Nephron progenitor cell (in vitro differentiated cells): ENCODE results near the gene NFATC4.
A peak's percentile ranks its signal among the peaks of the same experiment; 100 is the strongest.

Experiments
- DNase-seq: peaks from one replicate; pipeline ENCODE4 v3.0.0; 2021
- H3K27ac Mint-ChIP-seq: 2 replicates; pipeline ENCODE4 v1.8.0; 2021; ENCODE audit warnings: mild to moderate bottlenecking, moderate library complexity, mixed read lengths
- H3K27me3 Mint-ChIP-seq: 2 replicates; pipeline ENCODE4 v1.8.0; 2021; ENCODE audit warnings: mild to moderate bottlenecking, low read depth, mixed read lengths; ENCODE audit not compliant: poor library complexity
- H3K36me3 Mint-ChIP-seq: 2 replicates; pipeline ENCODE4 v1.8.0; 2021; ENCODE audit warnings: low read depth, mixed read lengths
- H3K4me1 Mint-ChIP-seq: 2 replicates; pipeline ENCODE4 v1.8.0; 2021; ENCODE audit warnings: mixed read lengths
- H3K4me3 Mint-ChIP-seq: 2 replicates; pipeline ENCODE4 v1.8.0; 2021; ENCODE audit warnings: mild to moderate bottlenecking, moderate library complexity, mixed read lengths
- H3K9me3 Mint-ChIP-seq: 2 replicates; pipeline ENCODE4 v1.8.0; 2021; ENCODE audit warnings: mild to moderate bottlenecking, moderate library complexity, mixed read lengths
- CTCF ChIP-seq: fragments of 200-600 bp; sonication (generic); IDR thresholded peaks from 2 replicates; pipeline ENCODE4 v1.5.0; 2021; ENCODE audit warnings: antibody characterized with exemption

NFATC4 gene

DNA sequence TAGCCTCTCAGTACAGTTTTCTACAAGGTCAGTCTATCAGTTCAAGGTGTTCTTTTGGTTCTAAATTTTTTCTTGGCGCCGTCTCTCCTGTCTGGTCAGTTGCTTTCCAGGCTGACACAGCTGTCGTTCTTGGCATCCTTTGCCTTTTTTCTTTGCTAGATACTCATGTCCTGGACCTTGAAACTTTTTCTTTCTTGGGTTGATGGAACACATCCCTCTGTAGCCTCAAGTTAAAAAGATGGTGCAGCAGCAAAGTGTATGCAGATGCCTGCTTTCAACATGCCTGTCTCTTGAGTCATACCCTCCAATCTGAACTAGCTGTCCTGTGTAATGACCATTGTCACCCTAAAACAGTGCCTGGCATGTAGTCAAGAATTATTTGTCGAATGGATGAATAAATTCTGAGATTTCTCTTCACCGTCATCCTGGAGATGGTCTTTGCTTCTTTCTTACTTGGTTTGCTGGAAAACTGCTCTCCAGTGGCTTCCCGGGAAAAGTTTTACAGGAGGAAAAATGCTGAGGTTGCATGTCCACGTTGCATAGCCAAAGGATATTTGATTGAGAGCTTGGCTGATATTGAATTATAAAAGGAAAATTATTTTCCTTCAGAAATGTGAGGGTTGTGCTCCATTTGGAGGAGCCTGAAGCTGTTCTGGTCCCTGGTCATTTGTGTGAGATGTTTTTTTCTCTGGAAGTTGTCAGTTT is 35.5 kb downstream of the NFATC4 start:
- Mint-ChIP-seq H3K4me3 (peak overlapping the region; percentile 71), H3K27me3 (peaks cover 10% of the 10 kb centered on the region), H3K4me1 (peaks cover 63% of the 10 kb centered on the region), H3K36me3 (peaks cover 31% of the 10 kb centered on the region), H3K9me3 (no peaks in the 10 kb centered on the region), H3K27ac (no peak overlapping the region)
- TF ChIP-seq CTCF, result no peak
- DNase-seq, result no peak

- no peak for TF ChIP-seq CTCF
- no peak overlapping the region for H3K27ac Mint-ChIP-seq
- H3K9me3 Mint-ChIP-seq, result no peaks in the 10 kb centered on the region
- H3K36me3 Mint-ChIP-seq, result peaks cover 40% of the 10 kb centered on the region
- no peak overlapping the region for H3K4me3 Mint-ChIP-seq
- DNase-seq, result no peak
- H3K27me3 Mint-ChIP-seq, result peaks cover 6% of the 10 kb centered on the region
- H3K4me1 Mint-ChIP-seq, result peaks cover 57% of the 10 kb centered on the region
Observed at GRCh38 chr14:24404814-24405213, 36.8 kb downstream of the NFATC4 start.

GRCh38 chr14:24406416-24406815 is 38.4 kb downstream of the NFATC4 start:
- peaks cover 49% of the 10 kb centered on the region for H3K36me3 Mint-ChIP-seq
- H3K4me3 Mint-ChIP-seq, result no peak overlapping the region
- H3K4me1 Mint-ChIP-seq, result peaks cover 41% of the 10 kb centered on the region
- peaks cover 6% of the 10 kb centered on the region for H3K27me3 Mint-ChIP-seq
- no peaks in the 10 kb centered on the region for H3K9me3 Mint-ChIP-seq
- DNase-seq, result no peak
- H3K27ac Mint-ChIP-seq, result no peak overlapping the region
- no peak for TF ChIP-seq CTCF

- no peak for DNase-seq
- Mint-ChIP-seq H3K27ac (no peak overlapping the region), H3K9me3 (no peaks in the 10 kb centered on the region), H3K4me3 (no peak overlapping the region), H3K4me1 (peaks cover 28% of the 10 kb centered on the region), H3K27me3 (peaks cover 6% of the 10 kb centered on the region), H3K36me3 (peaks cover 62% of the 10 kb centered on the region)
- no peak for TF ChIP-seq CTCF
Observed at GRCh38 chr14:24407608-24408325, 39.8 kb downstream of the NFATC4 start.

DNA sequence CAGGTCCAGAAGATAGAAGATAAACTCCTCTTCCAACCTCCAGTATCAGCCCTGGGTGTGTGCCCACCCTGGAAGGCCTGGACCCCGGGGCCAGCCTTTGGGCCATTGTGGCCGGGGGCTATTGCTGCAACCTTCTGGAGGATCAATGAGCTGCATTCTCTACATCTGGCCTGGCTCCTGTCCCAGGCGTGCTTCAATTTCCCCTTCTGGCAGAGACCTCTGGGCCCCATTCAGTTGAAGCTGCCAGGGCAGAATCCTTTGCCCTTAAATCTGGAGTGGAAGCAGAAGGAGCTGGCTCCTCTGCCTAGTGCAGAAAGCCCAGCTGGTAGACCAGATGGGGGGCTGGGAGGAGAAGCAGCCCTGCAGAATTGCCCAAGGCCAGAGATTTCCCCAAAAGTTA is 40.8 kb downstream of the NFATC4 start:
- Mint-ChIP-seq H3K4me3 (no peak overlapping the region), H3K36me3 (peaks cover 60% of the 10 kb centered on the region), H3K9me3 (no peaks in the 10 kb centered on the region), H3K4me1 (peaks cover 18% of the 10 kb centered on the region), H3K27me3 (peaks cover 6% of the 10 kb centered on the region), H3K27ac (no peak overlapping the region)
- no peak for TF ChIP-seq CTCF
- DNase-seq, result no peak
